Stimulated activated CD8-positive, alpha-beta memory T cell treated with anti-CD3 and anti-CD28 coated beads, Interleukin-7, amount 100 ng/mL, for 48 hours (primary cell): ENCODE measurements around the gene HBE1.

Source experiments
- DNase-seq, 2 donors: peaks; one replicate each; pipeline ENCODE4 v3.0.0-alpha.2; 2020; ENCODE audit warnings: low read depth in 1 of 2; ENCODE audit errors: extremely low read depth in 1 of 2

HBE1 gene

DNA sequence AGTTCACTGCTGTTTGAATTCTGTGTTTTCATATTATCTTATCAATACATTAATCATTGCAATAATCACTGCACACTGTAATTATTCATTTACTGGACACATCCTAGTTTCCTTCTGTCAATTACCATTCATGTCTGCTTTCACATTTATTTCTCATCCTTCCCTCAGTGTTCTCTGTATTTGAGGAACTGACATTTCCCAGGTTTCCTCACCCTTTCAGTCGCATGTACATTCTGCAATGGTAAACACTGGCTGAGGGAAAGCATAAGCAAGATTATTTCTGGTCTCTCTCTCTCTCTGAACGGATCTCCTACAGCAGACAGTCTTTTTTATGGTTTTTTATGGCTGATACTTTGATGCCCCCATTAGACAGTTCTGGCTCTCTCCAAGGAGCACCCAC lies 31.3 kb downstream of the HBE1 start:
- no peak for DNase-seq

- no peak for DNase-seq
Measured at GRCh38 chr11:5237420-5237819, 32.3 kb downstream of the HBE1 start.

GRCh38 chr11:5235364-5236095 lies 34.2 kb downstream of the HBE1 start:
- DNase-seq = no peak

DNA sequence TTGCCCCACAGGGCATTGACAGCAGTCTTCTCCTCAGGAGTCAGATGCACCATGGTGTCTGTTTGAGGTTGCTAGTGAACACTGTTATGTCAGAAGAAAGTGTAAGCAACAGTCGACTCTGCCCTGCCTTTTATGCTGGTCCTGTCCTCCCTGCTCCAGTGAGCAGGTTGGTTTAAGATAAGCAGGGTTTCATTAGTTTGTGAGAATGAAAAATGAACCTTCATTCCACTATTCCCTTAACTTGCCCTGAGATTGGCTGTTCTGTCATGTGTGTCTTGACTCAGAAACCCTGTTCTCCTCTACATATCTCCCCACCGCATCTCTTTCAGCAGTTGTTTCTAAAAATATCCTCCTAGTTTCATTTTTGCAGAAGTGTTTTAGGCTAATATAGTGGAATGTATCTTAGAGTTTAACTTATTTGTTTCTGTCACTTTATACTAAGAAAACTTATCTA lies 35.3 kb downstream of the HBE1 start, which contains the start of gene HBD:
TSS of gene HBD (minus strand) at position 103 of the 454 bp plus-strand sequence. CDS start at position 53, 50 bp downstream.
- no peak for DNase-seq

GRCh38 chr11:5233307-5233706 lies 36.4 kb downstream of the HBE1 start:
- no peak for DNase-seq

- DNase-seq = no peak
Measured at GRCh38 chr11:5232821-5233220, 36.9 kb downstream of the HBE1 start.

GRCh38 chr11:5232176-5232575 lies 37.6 kb downstream of the HBE1 start:
- DNase-seq = no peak

DNA sequence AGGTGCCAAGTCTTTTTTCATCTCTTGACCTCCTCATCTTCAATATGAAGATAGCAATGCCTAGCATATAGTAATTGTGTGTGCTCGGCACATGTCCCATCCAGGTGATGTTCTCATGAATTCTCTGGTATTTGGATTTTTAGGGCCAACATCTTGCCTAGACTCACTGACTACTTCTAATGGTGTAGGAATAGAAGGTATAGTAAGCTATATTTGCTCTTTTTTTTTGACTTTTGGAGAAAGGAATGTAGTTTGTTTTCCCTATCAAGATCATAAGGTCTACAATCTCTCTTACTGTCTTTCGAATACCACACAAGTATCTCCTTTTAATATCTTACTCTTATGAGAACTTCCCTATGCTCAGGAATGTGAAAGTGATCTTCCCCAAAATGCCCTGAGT lies 38.6 kb downstream of the HBE1 start:
- DNase-seq = no peak

DNA sequence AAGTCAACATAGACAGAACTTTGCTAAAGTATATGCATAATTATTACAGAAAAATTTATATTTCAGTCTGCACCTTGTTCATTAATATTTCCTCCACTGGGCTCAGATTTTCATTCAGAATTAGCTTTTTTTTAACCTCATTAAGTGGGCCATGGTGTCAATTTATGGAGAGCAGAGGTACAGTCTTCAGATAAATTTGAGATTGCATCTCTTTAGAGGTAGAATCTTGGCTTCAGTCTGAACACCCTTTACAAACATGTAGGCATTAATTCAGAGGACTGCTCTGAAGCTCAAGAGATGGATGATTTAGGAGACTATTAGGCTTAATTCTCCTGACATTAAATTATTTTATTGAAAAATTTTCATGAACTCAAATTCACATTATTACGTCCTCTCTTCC lies 39.5 kb downstream of the HBE1 start:
- DNase-seq = no peak

DNA sequence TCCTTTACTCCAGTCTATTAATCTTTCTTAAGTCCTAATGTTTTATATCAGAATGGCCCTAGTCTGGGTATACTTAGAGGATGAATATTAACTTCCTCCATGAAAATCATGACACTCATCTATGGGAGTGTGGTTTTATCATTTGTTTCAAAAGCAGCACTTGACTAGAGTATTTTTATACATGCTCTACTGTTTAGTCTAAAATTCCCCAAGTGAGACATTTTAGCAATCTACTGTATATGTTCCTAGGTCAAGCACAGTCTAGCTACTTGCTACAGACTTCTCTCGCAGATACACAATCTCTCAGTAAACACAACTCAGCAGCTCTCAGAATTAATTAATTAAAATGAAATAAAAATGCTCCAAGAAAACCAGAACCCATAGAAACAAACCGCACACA lies 39.9 kb downstream of the HBE1 start:
- DNase-seq = no peak

GRCh38 chr11:5229356-5229755 lies 40.4 kb downstream of the HBE1 start:
- DNase-seq = no peak

DNA sequence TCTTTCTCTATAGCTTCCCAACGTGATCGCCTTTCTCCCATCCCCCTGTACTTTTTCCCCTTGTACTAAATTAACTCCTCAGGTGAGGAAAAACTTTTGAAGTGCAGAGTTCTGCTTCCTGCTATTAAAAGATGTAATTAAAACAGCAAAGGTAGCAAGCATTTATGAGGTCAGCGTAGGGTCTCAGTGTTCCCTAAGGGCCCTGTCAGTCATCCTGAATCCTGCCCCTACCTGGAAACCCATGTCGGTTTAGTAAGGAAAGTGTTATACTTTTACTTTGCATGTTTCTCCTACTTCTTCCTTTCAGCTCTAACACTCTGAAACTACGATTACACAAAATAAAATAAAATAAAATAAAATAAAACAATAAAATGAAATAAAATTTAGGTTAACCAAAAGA lies 41.6 kb downstream of the HBE1 start:
- DNase-seq = no peak

GRCh38 chr11:5227681-5228080 lies 42.1 kb downstream of the HBE1 start:
- no peak for DNase-seq

GRCh38 chr11:5226732-5227310 lies 42.9 kb downstream of the HBE1 start, which contains the start of gene HBB:
TSS of gene HBB (minus strand) at chr11:5227071. CDS start at chr11:5227021, 50 bp downstream.
- no peak for DNase-seq

DNA sequence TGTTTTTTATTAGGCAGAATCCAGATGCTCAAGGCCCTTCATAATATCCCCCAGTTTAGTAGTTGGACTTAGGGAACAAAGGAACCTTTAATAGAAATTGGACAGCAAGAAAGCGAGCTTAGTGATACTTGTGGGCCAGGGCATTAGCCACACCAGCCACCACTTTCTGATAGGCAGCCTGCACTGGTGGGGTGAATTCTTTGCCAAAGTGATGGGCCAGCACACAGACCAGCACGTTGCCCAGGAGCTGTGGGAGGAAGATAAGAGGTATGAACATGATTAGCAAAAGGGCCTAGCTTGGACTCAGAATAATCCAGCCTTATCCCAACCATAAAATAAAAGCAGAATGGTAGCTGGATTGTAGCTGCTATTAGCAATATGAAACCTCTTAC lies 44.3 kb downstream of the HBE1 start:
- DNase-seq = no peak

DNA sequence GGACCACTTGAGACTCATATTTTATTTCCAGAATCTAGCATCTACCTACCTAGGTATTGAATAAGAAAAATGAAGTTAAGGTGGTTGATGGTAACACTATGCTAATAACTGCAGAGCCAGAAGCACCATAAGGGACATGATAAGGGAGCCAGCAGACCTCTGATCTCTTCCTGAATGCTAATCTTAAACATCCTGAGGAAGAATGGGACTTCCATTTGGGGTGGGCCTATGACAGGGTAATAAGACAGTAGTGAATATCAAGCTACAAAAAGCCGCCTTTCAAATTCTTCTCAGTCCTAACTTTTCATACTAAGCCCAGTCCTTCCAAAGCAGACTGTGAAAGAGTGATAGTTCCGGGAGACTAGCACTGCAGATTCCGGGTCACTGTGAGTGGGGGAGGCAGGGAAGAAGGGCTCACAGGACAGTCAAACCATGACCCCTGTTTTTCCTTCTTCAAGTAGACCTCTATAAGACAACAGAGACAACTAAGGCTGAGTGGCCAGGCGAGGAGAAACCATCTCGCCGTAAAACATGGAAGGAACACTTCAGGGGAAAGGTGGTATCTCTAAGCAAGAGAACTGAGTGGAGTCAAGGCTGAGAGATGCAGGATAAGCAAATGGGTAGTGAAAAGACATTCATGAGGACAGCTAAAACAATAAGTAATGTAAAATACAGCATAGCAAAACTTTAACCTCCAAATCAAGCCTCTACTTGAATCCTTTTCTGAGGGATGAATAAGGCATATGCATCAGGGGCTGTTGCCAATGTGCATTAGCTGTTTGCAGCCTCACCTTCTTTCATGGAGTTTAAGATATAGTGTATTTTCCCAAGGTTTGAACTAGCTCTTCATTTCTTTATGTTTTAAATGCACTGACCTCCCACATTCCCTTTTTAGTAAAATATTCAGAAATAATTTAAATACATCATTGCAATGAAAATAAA lies 44.9 kb downstream of the HBE1 start:
- DNase-seq = no peak

GRCh38 chr11:5223686-5224085 lies 46.1 kb downstream of the HBE1 start:
- no peak for DNase-seq

GRCh38 chr11:5223146-5223545 lies 46.6 kb downstream of the HBE1 start:
- DNase-seq = no peak
